HK-2 (cell line): ENCODE results near the gene BOD1L2.

Experiments
- DNase-seq: peaks from one replicate; pipeline ENCODE4 v3.0.0-alpha.2; 2018; ENCODE audit not compliant: unreplicated experiment

Gene BOD1L2

GRCh38 chr18:57150081-57150480 lies 3.2 kb downstream of the BOD1L2 start:
- DNase-seq = no peak

- no peak for DNase-seq
Measured at GRCh38 chr18:57150828-57151227, 3.9 kb downstream of the BOD1L2 start.

DNA sequence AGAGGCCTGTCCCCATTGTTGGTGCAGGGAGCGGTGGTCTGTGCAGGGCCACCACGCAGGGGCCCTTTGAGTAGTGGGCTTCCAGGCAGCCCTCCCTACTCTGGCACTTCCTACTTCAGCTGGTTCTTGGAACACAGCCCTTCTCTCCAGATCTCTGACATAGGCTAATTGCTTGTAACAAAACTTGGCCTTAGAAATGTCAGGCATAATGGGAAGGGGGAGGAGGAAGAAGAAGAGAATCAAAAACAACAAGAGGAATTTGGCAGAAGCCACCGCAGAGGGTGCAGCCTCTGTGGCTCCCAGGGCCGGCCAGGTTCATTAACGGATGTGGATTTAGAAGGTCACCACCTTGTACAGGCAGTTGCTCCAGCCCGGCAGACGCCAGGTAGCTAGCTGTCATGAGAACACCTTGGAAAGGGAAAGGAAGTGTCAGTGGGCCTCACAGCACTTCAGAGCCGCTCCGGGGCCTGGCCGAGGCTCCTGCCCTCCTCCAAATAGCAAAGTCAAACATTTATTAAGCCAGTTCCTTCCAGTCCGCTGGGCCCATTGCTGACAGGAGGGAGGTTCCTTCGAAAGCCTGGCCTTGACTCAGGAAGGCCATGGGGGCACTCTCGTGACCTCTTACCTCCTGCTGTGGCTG lies 7.4 kb downstream of the BOD1L2 start:
- peak; percentile 3 for DNase-seq

DNA sequence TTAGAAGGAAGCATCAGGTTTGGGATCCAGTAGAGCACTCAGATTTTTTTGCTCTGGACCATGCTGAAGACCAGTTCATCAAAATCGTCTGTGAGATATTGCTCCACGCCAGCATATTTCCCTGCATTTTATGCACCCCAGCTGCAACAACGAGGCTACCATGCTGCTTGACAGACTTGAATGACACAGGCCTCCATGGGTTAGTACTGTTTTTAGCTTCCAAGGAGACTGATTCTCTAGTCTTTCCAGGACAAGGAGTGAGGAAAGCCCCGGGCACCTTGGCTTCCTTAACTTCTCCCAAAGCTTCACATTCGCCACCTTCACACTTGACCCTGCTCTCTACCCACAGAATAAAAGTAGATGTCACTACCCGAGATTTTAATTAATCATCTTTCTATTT lies 17.5 kb downstream of the BOD1L2 start:
- DNase-seq = no peak

DNA sequence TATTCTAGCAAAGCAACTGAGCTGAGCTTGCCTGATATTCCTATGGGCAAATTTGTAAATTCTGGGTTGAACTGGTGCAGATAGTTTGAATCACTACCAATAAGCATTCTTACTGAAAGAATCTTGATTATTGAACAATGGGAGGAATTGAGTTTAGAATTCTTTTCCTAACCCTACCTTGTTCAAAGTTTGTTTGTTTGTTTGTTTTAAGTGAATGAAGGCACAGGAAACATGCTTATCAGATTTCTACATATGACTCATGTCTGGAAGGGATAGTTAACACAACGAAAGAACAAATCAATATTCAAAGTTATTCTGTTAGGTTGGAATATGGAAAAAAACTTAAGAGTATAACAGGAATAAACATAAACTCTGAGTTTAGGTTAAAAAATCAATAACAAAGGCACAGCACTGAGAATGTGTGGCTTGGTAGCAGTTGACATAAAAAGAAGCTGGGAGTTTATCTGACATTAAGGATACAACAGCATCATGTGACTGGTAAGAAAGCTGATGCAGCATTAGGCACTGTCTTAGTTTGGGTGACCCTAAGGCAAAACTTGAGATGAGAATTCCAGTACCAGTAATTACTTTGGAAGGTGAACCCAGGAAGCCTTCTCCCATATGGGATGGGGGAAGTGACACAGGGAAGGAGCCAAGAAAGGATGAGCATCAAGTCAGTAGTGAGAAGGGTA lies 20.9 kb downstream of the BOD1L2 start:
- no peak for DNase-seq

GRCh38 chr18:57171026-57171425 lies 24.1 kb downstream of the BOD1L2 start:
- DNase-seq = no peak

DNA sequence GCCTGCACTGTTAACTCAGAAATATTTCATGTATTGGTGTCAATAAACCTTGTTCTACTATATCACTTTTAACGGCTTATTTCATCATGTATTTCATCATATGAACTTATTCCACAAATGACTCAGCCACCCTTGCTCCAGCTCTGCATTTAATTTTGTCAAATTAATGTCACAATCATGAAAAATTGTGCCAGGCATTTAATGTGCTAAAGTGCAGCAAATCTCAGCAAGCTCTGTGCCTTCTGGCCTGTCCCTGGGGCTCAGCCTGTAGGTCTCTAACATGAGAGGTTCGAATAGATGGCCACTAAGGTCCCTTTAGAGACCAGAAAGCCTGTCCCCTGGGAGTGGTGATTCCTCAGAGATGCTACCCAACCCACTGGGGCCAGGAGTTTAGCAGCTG lies 28.6 kb downstream of the BOD1L2 start:
- no peak for DNase-seq

- DNase-seq = no peak
Measured at GRCh38 chr18:57185434-57185833, 38.5 kb downstream of the BOD1L2 start.

GRCh38 chr18:57188851-57189557 lies 42.1 kb downstream of the BOD1L2 start:
- no peak for DNase-seq

DNA sequence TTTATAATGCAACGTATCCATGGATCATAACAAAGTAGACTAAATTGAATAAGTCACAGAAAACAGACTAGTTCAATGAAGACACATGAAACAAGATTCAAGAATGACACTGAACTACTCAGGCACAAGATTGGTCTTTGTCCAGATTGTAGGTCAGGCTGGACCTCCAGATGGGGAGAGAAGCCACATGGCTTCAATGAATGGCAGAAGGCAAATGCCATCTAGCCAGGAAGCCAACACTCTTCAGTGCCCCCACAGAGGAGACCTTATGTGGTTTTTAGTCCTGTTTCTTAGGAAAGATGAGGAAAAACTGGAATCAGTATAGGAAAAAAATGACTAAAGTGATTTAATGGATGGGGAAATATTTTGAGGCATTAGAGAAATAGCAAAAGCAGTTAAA lies 43.1 kb downstream of the BOD1L2 start:
- no peak for DNase-seq

DNA sequence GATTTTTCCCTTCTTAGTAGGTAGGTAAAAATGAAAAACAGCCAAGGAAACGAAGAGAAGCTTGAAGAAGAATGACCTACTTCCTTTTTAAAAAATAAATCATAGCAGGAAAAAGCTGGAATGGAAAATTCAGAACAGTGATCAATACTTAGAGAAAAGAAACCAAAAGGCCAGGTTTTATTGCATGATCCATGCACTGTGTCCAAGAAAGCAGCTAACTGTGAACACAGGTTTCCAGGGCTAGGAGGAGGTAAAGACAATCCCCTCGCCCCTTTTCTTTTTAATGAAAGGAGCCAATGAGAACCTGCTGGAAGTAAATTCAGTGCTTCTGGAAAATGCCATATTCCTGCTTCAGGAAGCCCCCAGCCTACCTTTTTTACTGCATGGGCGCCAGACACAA lies 47.2 kb downstream of the BOD1L2 start:
- DNase-seq = no peak

DNA sequence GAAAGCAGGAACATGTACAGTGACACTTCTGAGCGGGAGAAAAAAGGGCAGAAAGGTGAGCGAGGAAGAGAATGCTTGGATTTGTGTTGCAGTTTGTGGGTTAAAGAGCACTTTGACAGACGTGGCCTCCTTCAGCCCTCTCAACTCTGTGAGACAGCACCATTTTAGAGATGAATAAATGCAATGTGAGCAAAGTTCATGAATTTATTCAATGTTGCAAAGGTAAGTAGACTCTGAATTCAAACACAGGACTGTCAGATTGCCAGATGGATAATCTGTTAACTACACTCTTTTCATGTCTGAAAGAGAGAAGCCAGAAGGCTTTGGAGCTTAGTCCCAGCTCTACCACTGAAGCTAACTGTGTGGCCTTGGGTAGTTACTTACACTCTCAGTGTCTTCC lies 47.7 kb downstream of the BOD1L2 start:
- no peak for DNase-seq

GRCh38 chr18:57195341-57195740 lies 48.5 kb downstream of the BOD1L2 start:
- no peak for DNase-seq

GRCh38 chr18:57197261-57197660 lies 50.4 kb downstream of the BOD1L2 start:
- no peak for DNase-seq

DNA sequence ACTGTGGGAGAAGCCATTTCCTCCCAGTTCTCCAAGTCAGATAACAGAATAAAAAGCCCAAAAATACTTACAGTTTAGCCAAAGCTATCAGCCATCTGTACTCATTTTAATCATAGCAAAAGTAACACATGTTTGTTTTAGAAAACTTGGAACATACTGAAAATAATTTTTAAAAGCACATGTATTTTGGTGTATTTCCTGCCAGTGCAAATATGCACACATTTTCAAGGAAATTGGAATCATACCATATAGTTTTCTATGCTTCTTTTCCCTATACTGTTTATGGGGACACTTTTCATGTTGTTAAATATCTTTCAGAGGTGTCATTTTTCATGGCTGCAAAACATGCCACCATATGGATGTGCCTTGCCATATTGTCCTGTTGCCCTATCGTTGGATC lies 51.2 kb downstream of the BOD1L2 start:
- DNase-seq = no peak
